PFSK-1 (cell line): Measurements from ENCODE around the gene COL23A1.

Experiments used
- FOXP2 ChIP-seq: optimal IDR thresholded peaks from 2 replicates; pipeline ENCODE3; 2011; ENCODE audit warnings: borderline replicate concordance, control low read depth, inconsistent platforms; ENCODE audit not compliant: insufficient read depth; ENCODE audit errors: extremely low read length, extremely low read depth
- POLR2AphosphoS5 ChIP-seq: IDR thresholded peaks from 2 replicates; pipeline ENCODE4 v1.6.1; 2012; ENCODE audit warnings: low read depth, mild to moderate bottlenecking, control low read depth, low read length, moderate library complexity
- REST ChIP-seq, 2 experiments: IDR thresholded peaks; 2 replicates each; pipeline versions ENCODE4 v1.6.1 to v1.8.0; 2011 to 2012; ENCODE audit warnings: low read depth in 2 of 2, low read length in 2 of 2, control low read depth in 1 of 2, inconsistent platforms in 1 of 2, mild to moderate bottlenecking in 1 of 2, moderate library complexity in 1 of 2; ENCODE audit not compliant: insufficient read depth in 1 of 2
- SIN3A ChIP-seq: IDR thresholded peaks from 2 replicates; pipeline ENCODE4 v1.6.1; 2012; ENCODE audit warnings: mild to moderate bottlenecking, low read length, moderate library complexity, borderline replicate concordance; ENCODE audit not compliant: insufficient read depth
- TAF1 ChIP-seq: IDR thresholded peaks from 2 replicates; pipeline ENCODE4 v1.6.1; 2012; ENCODE audit warnings: low read length, control low read depth, borderline replicate concordance; ENCODE audit not compliant: insufficient read depth

GRCh38 chr5:178198706-178199105, 391.5 kb downstream of the COL23A1 start:
- TF ChIP-seq POLR2AphosphoS5 = no peak
- TF ChIP-seq SIN3A = no peak
- no peak for TF ChIP-seq TAF1
- TF ChIP-seq REST (IDR thresholded peaks at IDR 0.05; ENCODE audit: insufficient read depth in 1 of 2, low read depth in 2 of 2, low read length in 2 of 2) = no peak
- no peak for TF ChIP-seq FOXP2
